Neutrophil (primary cell): ENCODE data around the gene OLFM2.
"Not testable (repeated sequence)": the region's sequence is repeated elsewhere in the genome, so short reads cannot be mapped to it uniquely, and the experiment has no call there.

Source experiments
- H3K27ac ChIP-seq: fragments of 200-600 bp; sonication (generic); 2 replicates; pipeline ENCODE4 v1.5.1; 2016; ENCODE audit warnings: mild to moderate bottlenecking, moderate library complexity
- H3K27me3 ChIP-seq: fragments of 200-600 bp; sonication (generic); 2 replicates; pipeline ENCODE4 v1.6.0; 2016; ENCODE audit warnings: mild to moderate bottlenecking
- H3K36me3 ChIP-seq: fragments of 200-600 bp; sonication (generic); 2 replicates; pipeline ENCODE4 v1.5.1; 2017
- H3K4me1 ChIP-seq, 2 experiments: fragments of 200-600 bp in 1 of 2; sonication (generic) in 1 of 2; 1 replicate in 1 of 2; 2 replicates in 1 of 2; pipeline versions ENCODE4 v1.5.1 to v1.6.1; 2013 to 2016; ENCODE audit warnings: low read depth in 1 of 2, low read length in 1 of 2, mild to moderate bottlenecking in 1 of 2, moderate library complexity in 1 of 2; ENCODE audit not compliant: control insufficient read depth in 1 of 2, insufficient read depth in 1 of 2
- H3K4me3 ChIP-seq, 2 experiments: fragments of 200-600 bp in 1 of 2; sonication (generic) in 1 of 2; 1 replicate in 1 of 2; 2 replicates in 1 of 2; pipeline ENCODE4 v1.5.1; 2013 to 2016; ENCODE audit warnings: low read depth in 1 of 2, low read length in 1 of 2, mild to moderate bottlenecking in 1 of 2, moderate library complexity in 1 of 2
- H3K9me3 ChIP-seq: fragments of 200-600 bp; sonication (generic); 2 replicates; pipeline ENCODE4 v1.5.1; 2016
- TF ChIP-seq, protein P1 (sequence below): fragments of 200-600 bp; sonication (generic); IDR thresholded peaks from 2 replicates; pipeline ENCODE4 v1.5.1; 2016; ENCODE audit warnings: antibody characterized with exemption

Gene OLFM2

DNA sequence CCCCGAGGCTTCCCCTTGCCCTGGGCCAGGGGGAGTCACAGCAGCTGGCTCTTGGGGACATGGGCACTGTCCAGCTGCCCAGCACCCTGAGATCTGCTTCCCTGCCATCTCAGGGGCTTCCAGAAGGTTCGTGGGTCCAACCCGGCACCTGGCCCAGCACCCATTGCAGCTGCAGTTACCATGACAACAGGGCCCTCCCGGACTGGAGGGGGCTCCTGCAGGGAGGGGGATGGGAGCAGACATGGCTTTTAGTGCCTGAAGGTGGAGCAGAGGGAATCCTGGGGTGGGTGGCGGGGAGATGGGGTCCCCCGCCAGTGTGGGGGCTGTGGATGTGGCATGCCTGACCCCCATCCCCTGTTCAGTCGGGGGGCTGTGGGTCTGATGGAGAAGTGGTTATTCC is 86.5 kb downstream of the OLFM2 start:
- no peak overlapping the region for H3K4me3 ChIP-seq
- no peak overlapping the region for H3K27ac ChIP-seq
- no peaks in the 10 kb centered on the region for H3K9me3 ChIP-seq
- no peaks in the 10 kb centered on the region for H3K27me3 ChIP-seq
- H3K4me1 ChIP-seq = no peaks in the 10 kb centered on the region
- TF ChIP-seq, protein P1, sequence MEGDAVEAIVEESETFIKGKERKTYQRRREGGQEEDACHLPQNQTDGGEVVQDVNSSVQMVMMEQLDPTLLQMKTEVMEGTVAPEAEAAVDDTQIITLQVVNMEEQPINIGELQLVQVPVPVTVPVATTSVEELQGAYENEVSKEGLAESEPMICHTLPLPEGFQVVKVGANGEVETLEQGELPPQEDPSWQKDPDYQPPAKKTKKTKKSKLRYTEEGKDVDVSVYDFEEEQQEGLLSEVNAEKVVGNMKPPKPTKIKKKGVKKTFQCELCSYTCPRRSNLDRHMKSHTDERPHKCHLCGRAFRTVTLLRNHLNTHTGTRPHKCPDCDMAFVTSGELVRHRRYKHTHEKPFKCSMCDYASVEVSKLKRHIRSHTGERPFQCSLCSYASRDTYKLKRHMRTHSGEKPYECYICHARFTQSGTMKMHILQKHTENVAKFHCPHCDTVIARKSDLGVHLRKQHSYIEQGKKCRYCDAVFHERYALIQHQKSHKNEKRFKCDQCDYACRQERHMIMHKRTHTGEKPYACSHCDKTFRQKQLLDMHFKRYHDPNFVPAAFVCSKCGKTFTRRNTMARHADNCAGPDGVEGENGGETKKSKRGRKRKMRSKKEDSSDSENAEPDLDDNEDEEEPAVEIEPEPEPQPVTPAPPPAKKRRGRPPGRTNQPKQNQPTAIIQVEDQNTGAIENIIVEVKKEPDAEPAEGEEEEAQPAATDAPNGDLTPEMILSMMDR = no peak
- H3K36me3 ChIP-seq = peaks cover 69% of the 10 kb centered on the region

DNA sequence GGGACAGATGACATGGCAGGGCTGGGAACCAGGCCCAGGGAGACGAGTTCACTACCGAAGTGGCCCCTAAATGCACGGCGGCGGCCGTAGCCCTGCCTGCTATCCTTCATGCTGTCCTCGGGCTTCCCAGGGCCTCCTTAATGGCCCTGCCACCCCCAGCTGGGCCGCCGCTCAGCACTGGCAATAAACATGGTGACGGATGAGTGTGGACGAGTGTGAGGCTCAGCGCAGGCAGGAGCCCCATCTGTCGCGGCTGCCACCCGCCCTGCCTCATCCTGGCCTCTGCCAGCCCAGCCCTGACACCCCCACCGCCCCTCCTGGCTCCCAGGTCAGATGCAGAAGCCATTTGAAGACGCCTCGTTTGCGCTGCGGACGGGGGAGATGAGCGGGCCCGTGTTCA is 87.6 kb downstream of the OLFM2 start:
- Histone ChIP-seq H3K4me1 (no peaks in the 10 kb centered on the region), H3K4me3 (no peak overlapping the region), H3K27ac (no peak overlapping the region), H3K36me3 (peaks cover 75% of the 10 kb centered on the region), H3K27me3 (no peaks in the 10 kb centered on the region), H3K9me3 (no peaks in the 10 kb centered on the region)
- TF ChIP-seq, protein P1 = no peak

DNA sequence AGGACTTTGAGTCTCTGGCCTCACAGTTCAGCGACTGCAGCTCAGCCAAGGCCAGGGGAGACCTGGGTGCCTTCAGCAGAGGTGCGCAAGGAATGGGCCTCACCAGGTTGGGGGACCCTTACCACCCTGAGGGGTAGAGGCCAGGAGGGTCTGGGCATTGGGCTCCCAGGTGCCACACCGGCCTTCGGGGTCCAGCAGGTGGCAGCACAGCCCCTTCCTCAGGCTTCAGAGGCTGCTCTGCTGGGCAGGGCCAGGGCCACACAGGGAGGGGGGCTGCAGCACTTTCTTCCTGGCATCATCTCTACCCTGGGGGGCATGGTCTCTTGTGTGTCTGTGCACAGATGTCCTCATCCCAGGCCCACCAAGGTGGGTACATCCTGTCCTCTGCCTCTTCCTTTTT is 88.3 kb downstream of the OLFM2 start:
- H3K27me3 ChIP-seq = no peaks in the 10 kb centered on the region
- H3K9me3 ChIP-seq = no peaks in the 10 kb centered on the region
- no peak overlapping the region for H3K4me3 ChIP-seq
- TF ChIP-seq, protein P1 = no peak
- H3K36me3 ChIP-seq = peaks cover 81% of the 10 kb centered on the region
- no peaks in the 10 kb centered on the region for H3K4me1 ChIP-seq
- no peak overlapping the region for H3K27ac ChIP-seq

DNA sequence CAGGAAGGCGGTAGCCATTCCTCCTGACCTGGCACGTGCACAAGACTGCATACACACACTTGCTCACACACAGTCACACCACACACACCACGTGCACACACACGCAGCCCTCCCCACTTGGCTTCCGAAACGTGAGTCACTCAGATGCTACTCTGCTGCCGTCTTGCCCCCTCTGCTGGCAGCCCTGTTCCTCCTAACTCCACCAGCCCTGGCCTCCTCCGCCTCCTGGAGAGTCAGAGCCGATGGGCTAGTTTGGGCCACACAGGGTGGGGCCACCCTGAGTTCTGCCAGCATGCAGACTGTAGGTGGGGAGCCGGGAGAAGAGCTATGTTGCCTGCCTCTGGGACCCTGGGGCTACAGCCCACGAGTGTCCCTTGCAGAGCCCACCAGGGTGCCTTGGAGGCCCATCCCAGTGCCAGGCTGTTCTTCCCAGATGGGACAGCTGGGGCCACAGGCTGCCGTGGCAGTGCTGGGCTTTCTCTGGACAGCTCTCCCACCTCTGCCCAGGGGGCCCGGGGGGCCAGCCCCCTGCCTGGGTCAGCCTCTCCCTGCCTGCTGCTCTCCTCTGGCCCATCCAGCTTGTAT is 89.1 kb downstream of the OLFM2 start:
- Histone ChIP-seq H3K4me1 (no peaks in the 10 kb centered on the region), H3K27me3 (no peaks in the 10 kb centered on the region), H3K4me3 (no peak overlapping the region), H3K36me3 (peaks cover 89% of the 10 kb centered on the region), H3K9me3 (no peaks in the 10 kb centered on the region), H3K27ac (no peak overlapping the region)
- TF ChIP-seq, protein P1 = no peak

DNA sequence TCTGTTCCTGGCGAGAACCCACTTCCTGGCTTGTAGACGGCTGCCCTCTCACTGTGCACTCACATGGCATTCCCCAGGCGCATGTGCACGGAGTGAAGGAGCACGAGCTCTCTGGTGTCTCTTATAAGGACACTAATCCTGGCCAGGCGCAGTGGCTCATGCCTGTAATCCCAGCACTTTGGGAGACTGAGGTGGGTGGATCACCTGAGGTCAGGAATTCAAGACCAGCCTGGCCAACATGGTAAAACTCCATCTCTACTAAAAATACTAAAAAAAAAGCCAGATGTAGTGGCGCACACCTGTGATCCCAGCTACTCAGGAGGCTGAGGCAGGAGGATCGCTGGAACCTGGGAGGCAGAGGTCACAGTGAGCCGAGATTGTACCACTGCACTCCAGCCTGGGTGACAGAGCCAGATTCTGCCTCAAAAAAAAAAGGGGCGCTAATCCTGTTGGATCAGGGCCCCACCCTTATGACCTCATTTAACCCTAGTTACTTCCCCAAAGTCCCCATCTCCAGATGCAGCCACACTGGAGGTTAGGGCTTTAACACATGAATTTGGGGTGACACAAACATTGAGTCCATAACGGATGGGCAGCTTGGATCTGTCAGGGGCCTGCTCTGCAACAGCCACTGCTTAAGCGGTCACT is 92.6 kb downstream of the OLFM2 start:
- H3K27ac ChIP-seq, H3K4me3 ChIP-seq: not testable (repeated sequence)
- peaks cover 97% of the 10 kb centered on the region for H3K36me3 ChIP-seq

DNA sequence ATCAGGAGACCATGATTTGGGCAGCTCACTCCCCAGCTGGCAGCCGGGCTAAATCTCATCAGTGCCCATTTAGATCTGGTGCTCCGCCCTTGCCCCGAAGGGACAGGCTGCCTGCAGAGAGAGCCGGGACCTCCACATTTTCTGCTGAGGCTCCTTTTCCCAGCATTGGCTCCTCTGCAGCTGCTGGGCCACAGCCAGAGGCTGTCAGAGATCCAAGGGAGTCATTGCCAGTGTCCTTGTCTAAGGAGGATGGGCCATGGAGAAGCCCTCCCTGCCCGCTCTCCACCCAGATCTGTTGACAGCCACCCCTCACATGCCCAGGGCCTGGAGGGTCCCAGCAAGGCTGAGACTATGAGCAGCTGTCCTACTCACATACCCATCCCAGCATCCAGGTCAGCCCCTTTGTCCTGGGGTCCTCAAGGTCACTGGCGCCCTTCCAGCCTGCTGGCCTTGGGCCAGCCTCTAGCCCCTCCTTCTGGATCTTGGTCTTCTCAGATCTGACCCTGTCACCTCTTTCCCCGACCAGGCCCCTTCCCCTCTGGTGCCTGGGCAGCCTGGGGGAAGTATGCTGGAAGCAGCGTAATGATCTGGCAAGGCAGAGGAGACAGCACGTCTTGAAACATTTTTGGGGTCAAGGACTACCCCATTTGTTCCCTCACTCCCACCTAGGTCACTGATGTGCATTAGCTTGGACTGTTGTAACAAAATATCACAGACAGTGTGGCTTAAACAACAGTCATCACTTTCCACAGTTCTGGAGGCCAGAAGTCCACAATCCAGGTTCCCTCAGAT is 93.3 kb downstream of the OLFM2 start:
- Histone ChIP-seq H3K27ac (no peak overlapping the region), H3K27me3 (no peaks in the 10 kb centered on the region), H3K36me3 (peaks cover 97% of the 10 kb centered on the region), H3K4me1 (no peaks in the 10 kb centered on the region), H3K9me3 (no peaks in the 10 kb centered on the region), H3K4me3 (no peak overlapping the region)
- TF ChIP-seq, protein P1 = no peak

More for the DNA sequence above, 92.6 kb downstream of the OLFM2 start:
- H3K4me1 ChIP-seq, H3K27me3 ChIP-seq, H3K9me3 ChIP-seq: not testable (repeated sequence)
